Hematopoietic multipotent progenitor cell (in vitro differentiated cells): ENCODE measurements around the gene GATAD2A. TPM values are rescaled to one million over a fixed set of nuclear protein-coding genes. Genes with fewer than 3 reads are reported as not detected.
"Not testable (repeated sequence)": the region's sequence is repeated elsewhere in the genome, so short reads cannot be mapped to it uniquely, and the experiment has no call there.

ENCODE experiments used
- DNase-seq, 3 donors: peaks; one replicate each; pipeline ENCODE4 v3.0.0-alpha.2; 2011 to 2015; ENCODE audit warnings: low read depth in 2 of 3, low spot score in 2 of 3
- total RNA-seq: library from RNA; depleted of rRNA; stranded (reverse); fragments of >200 nt; gene quantifications from one replicate; pipeline ENCODE4 v1.2.3, GENCODE V29; 2012

The GATAD2A gene
- total RNA-seq, 1 donor: 47.1 TPM

GRCh38 chr19:19443902-19444680 is 38.6 kb downstream of the GATAD2A start:
- DNase-seq: no peak

GRCh38 chr19:19444681-19445155 is 39.2 kb downstream of the GATAD2A start:
- peak in 2 of 3 donors; percentile 42 to 66 for DNase-seq

- no peak for DNase-seq
Measured at GRCh38 chr19:19445288-19445687, 39.8 kb downstream of the GATAD2A start.

- DNase-seq: no peak
Measured at GRCh38 chr19:19445911-19446361, 40.5 kb downstream of the GATAD2A start.

GRCh38 chr19:19446655-19447437 is 41.4 kb downstream of the GATAD2A start:
- DNase-seq: no peak

GRCh38 chr19:19447536-19448237 is 42.2 kb downstream of the GATAD2A start:
- no peak for DNase-seq

GRCh38 chr19:19448238-19448544 is 42.7 kb downstream of the GATAD2A start:
- DNase-seq: no peak

- DNase-seq: peak in 1 of 3 donors; percentile 63
Measured at GRCh38 chr19:19451429-19452242, 46.2 kb downstream of the GATAD2A start.

GRCh38 chr19:19452243-19453124 is 47.0 kb downstream of the GATAD2A start:
- DNase-seq: peak in 1 of 3 donors; percentile 32

- DNase-seq: no peak
Measured at GRCh38 chr19:19453125-19453454, 47.6 kb downstream of the GATAD2A start.

- not testable (repeated sequence) for DNase-seq
Measured at GRCh38 chr19:19455166-19455919, 49.9 kb downstream of the GATAD2A start.

- no peak for DNase-seq
Measured at GRCh38 chr19:19457671-19458070, 52.2 kb downstream of the GATAD2A start.

- peak in 1 of 3 donors; percentile 10 for DNase-seq
Measured at GRCh38 chr19:19458110-19458816, 52.8 kb downstream of the GATAD2A start.

GRCh38 chr19:19459073-19459472 is 53.6 kb downstream of the GATAD2A start:
- DNase-seq: peak in 1 of 3 donors; percentile 39

GRCh38 chr19:19459707-19460251 is 54.3 kb downstream of the GATAD2A start:
- DNase-seq: peak in 1 of 3 donors; percentile 74

GRCh38 chr19:19460258-19460731 is 54.8 kb downstream of the GATAD2A start:
- peak in 1 of 3 donors; percentile 25 for DNase-seq

- DNase-seq: peak in 2 of 3 donors; percentile 24 to 35
Measured at GRCh38 chr19:19460761-19461265, 55.3 kb downstream of the GATAD2A start.
